GM18870 (cell line): Measurements from ENCODE around the gene CBX5.
"Not testable (repeated sequence)": the region's sequence is repeated elsewhere in the genome, so short reads cannot be mapped to it uniquely, and the experiment has no call there.

Experiments used
- ATAC-seq: cut with Tn5 transposase; IDR thresholded peaks from one replicate; pipeline ENCODE4 v1.9.1; 2021; ENCODE audit warnings: moderate library complexity; ENCODE audit not compliant: unreplicated experiment

The CBX5 gene

DNA sequence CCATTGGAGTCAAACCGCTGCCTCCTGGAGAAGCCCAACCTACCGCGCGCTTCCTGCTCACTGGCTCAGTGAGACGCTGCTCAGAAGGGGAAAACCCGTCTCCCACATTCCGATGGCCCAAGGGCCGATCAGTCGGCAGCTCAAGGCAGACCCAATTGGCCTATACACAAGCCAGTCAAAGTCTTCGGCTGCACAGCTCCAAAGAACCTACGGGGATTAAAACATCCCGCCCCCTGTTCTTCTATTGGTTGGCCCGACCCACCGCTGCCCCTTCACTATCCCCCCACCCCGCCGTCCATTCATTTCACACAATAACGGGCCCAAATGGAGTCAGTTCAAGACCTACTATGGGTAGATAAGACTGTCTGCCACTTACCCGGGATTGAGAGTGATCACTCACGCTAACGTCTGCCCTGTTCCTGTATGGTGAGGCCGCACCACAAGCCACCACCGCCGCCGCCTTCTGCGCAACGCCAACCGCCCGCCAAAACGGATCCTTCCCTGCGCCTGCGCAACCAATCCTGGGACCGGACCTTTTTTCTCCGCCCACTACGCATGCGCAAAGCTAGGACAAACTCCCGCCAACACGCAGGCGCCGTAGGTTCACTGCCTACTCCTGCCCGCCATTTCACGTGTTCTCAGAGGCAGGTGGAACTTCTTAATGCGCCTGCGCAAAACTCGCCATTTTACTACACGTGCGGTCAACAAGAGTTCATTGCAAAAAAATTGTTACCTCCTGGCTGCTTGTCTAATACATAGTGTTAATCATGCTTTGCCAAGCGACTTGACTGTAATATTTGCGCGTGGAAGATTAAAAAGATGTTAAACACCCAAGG, at the start of gene CBX5:
Gene CBX5, minus strand, starts transcription at position 491 of the 836 bp plus-strand sequence. CDS start 22,472 bp downstream, outside the sequence.
- peak; percentile 67 for ATAC-seq

DNA sequence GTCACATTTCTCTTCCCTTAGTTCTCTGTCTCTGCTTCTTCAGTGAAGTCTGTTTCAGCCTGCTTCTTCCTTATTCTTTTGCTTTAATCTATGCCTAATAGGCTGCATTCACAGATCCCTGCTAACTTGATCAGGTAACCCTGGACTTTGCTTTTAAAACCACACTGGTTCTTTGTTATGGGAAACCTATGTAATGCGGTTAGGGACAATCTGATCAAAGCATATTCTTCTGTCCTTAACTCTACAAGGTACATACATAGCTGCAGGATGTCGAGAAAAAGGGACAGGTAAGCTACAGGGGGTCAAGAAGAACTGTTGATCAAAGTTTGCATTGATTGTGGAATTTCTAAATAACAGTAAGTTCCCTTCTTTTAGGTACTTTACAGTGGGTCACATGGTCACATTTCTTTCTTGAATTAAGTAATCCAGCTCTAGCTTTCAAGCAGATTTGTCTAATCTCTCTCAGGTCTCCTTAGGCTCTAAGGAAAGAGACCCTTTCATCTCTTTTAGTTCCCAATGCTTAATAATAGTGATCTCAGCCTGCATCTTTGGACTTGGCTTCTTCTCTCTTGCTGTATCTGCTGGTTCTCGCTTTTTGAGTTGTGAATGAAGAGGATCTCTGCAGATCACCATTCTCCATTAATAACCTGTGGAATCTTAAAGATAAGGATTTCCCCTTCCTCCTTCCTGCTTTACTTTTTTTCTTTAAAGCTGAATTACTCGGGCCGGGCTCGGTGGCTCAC, 48.8 kb upstream of the CBX5 start:
- no peak for ATAC-seq

DNA sequence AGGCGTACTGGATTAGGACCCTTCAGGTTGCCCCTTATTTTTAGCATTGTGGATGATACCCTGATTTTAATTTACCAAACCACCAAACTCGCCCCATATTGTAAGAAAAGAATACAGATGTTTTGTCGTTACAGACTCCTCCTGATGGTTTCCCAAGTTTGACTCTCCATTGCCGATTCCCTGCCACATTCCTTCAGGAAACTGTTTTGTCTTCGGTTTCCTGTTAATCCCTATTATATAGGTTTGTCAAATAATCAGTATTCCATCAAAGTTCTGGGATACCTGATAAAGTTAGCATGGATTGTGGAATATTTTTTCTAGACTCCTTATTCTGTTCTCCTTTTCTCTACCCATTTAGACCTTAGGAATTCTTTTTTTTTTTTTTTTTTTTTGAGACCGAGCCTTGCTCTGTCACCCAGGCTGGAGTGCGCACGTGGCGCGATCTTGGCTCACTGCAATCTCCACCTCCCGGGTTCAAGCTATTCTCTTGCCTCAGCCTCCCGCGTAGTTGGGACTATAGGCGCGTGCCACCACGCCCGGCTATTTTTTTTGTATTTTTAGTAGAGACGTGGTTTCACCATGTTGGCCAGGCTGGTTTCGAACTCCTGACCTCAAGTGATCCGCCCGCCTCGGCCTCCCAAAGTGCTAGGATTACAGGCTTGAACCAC, 45.7 kb upstream of the CBX5 start:
- not testable (repeated sequence) for ATAC-seq

DNA sequence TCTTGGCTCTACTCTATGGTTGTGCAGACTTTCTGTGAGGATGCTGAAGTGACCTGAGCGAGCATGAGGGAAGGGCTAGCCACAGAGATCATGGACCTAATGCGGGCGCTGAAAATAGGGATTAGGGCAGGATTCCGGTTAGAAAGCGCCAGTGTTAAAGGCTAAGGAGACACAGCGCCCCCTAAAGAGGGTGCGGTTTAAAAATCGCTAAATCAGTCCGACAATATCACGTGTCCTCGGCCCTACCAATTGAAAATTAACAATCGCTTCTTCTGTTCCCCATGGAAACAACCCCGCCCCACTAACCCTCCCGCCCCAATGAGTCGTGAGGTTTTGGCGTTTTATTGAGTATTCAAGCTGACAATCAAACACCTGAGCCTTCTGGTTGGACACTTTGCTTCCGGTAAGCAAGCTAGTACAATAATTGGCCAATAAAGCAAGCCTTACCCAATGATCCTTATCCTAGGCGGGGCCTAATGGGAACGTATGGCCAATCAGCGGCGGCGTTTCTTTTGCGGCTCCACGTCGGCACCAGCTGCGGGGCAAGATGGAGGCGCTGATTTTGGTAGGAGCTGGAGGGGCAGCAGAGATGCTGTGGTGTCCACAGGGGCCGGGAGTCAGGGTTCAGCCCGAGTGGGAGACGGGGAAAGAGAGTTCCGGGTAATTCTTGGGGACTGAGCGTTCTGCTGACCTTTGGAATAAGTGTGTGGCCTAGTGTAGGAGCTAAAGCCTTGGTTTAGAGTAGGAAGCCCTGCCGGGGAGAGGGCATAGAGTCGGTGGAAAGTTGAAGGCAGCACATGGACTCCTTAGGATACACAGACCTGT, 44.9 kb upstream of the CBX5 start, which contains the start of gene COPZ1:
Gene COPZ1, plus strand, starts transcription at position 515 of the 825 bp plus-strand sequence. Its CDS starts 33 bp downstream, at position 548.
- peak; percentile 98 for ATAC-seq

DNA sequence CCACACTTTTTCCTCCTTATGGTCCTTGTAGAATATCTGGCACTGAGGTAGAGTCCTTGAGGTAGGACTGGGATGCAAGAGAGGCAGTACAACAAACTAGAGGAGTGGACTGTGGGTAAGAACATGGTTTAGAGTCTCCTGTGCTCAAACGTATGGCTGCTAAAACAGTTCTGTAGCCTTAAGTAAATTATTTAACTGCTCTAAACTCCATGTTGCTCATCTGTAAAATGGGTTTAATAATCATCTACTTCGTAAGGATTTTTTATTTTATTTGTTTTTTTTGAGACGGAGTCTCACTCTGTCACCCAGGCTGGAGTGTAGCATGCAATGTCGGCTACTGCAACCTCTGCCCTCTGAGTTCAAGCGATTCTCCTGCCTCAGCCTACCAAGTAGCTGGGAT, 41.4 kb upstream of the CBX5 start:
- no peak for ATAC-seq

GRCh38 chr12:54312309-54312708, 32.4 kb upstream of the CBX5 start:
- ATAC-seq = not testable (repeated sequence)

- ATAC-seq = no peak
Measured at GRCh38 chr12:54311051-54311450, 31.1 kb upstream of the CBX5 start.

GRCh38 chr12:54306925-54307741, 27.2 kb upstream of the CBX5 start:
- ATAC-seq = no peak

DNA sequence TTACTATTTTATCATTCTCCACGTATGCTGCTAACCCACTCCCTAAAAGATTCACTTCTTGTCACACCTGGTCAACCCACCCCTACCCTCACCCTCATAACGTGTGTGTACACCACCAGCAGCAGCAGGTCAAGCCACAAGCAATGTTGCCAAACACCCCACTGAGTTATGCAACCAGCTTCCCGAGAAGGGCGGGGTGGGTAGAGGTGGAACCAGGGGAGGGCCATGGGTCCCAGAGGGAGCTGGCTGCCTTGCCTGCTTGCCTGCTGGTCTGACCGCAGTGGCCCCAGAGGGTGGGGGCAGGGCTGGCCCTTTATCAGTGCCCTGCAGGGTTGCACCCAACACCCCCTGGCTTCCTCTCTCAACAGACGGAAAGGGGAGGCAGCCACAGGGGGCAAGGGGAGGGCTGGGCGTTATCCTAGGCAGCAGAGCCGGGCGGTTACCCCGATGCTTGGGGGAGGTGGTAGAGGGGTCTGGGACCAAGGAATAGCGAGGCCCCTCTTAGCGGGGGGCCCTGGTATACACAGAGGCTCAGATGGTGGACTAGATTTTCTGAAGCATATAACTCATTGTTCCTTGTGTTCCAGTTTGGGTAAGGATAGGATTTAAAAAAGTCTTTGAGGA, 24.4 kb upstream of the CBX5 start:
- no peak for ATAC-seq

DNA sequence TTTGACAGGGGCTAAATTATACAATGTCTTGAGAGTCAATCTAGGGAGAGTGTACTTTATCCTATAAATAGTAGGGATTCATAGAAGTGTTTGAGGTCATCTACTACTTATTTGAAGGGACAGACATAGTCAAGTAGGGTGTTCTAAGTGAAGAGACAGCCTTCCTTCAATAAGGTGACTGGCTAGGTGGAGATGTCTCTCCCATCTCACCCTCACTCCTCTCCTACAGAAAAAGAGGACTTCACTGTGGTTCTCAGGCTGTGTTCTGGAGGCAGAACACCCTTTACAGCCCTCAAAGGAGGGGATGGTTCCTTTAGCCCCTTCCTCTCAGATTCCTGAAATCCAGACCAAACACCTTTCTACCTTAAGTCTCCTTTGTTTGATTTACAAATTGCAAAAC, 23.7 kb upstream of the CBX5 start:
- no peak for ATAC-seq

DNA sequence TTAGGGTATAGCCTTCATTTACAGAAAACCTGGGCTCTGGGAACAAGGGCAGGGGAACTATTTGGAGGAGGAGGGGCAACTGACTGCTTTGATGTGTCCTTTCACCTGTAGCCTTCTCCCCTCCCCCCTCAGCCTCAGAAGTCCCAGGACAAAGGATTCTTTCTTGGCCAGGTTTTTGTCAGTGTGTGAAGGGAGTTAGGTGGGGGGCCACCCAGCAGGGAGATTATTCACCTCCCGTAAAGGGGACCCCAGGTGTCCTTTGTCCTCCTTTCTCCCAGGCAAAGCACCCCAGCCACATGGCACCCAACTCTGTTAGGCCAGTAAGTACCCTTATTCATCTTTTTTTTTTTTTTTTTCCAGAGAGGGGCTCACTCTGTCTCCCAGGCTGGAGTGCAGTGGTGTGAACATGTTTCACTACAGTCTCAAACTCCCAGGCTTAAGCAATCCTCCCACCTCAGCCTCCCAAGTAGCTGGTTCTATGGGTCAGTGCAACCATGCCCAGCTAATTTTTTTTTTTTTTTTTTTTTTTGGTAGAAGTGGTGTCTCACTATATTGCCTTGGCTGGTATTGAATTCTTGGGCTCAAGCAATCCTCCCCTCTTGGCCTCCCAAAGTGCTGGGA, 21.6 kb upstream of the CBX5 start:
- ATAC-seq = no peak

- ATAC-seq = no peak
Measured at GRCh38 chr12:54300732-54301427, 21.0 kb upstream of the CBX5 start, which contains the start of gene NFE2. TSS of gene NFE2 (minus strand) at chr12:54301015. CDS start at chr12:54295248, 5,767 bp downstream.

DNA sequence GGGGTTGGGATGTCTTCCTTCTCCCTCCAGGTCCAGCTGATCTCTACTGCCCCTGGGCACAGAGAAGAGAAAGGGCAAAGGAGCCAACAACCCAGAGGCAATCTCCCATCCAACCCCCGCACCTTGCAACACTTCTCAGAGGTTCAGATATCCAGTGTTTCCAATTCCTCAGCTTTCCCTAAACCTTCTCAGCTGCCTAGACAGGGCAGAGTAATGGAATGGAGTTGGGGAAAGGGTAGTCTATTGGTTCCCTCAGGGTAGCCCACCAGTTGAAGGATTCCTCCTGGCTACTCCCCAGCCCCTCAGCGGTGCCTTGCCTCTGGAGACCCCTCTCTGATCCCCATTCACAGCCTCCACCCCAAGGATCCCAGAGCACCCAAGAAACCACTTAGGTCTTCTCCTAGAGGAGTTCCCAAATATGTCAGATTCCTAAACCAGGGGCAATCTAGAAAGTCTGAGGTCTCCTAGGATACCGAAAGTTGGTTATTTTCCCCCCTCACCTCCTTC, 20.4 kb upstream of the CBX5 start:
- no peak for ATAC-seq

GRCh38 chr12:54299515-54300224, 19.7 kb upstream of the CBX5 start:
- ATAC-seq = no peak

DNA sequence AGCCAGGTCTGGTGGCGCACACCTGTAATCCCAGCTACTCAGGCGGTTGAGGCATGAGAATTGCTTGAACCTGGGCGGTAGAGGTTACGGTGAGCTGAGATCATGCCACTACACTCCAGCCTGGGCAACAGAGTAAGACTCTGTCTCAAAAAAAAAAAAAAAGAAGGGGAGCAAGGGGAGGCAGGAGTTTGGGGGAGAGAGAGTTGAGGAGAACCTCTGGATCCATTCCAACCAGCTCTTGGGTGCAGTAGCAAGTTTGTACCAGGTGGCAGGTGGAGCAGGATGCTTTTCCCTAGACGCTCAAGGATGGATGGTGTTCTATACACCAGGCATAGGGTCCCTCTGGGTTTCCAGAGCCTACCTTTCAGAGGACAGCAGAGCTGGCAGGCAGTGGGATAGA, 19.0 kb upstream of the CBX5 start:
- no peak for ATAC-seq

DNA sequence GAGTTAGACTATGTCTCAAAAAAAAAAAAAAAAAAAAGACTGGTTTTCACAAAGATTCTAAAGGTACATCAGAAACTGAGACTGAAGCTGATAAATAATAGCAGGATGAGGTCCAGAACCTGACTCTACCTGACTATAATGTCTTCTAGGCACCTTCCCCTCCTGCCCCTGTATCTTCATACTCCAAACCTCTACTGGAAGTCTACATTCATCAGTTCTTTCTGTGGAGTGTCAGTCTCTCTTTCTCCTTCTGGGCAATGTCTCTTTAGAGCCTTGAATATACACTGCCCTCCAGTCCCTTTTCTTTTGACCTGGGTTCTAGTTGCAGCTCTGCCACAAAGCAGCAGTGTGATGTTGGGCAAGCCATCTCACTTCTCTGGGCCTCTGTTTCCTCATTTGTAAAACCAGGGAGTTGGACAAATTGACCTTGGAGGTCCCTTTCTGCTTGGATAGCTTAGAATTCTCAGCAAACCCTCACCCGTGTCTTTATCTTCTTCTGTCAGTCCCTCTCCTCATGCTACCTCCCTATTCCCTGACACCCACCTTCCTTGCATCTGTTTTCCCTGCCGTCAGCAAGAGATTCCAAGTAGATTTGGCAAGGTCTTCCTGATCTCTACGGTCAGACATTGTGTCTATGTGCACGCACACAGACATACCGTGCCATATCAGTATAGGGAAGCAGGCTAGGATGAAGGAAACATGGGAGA, 16.6 kb upstream of the CBX5 start:
- no peak for ATAC-seq
